Osteocyte (in vitro differentiated cells): ENCODE data around the gene TECPR1. TPM values are rescaled to one million over a fixed set of nuclear protein-coding genes. Genes with fewer than 3 reads are reported as not detected.

Source experiments
- DNase-seq: peaks from one replicate; pipeline ENCODE4 v3.0.0; 2021; ENCODE audit warnings: mixed read lengths; ENCODE audit not compliant: unreplicated experiment; ENCODE audit errors: extremely low spot score
- H3K27ac Mint-ChIP-seq: one replicate; pipeline ENCODE4 v1.8.0; 2021; ENCODE audit warnings: mild to moderate bottlenecking, mixed read lengths; ENCODE audit not compliant: unreplicated experiment
- H3K27me3 Mint-ChIP-seq: one replicate; pipeline ENCODE4 v1.8.0; 2021; ENCODE audit warnings: mixed read lengths; ENCODE audit not compliant: unreplicated experiment
- H3K36me3 Mint-ChIP-seq: one replicate; pipeline ENCODE4 v1.8.0; 2021; ENCODE audit warnings: mixed read lengths; ENCODE audit not compliant: unreplicated experiment
- H3K4me1 Mint-ChIP-seq: one replicate; pipeline ENCODE4 v1.8.0; 2021; ENCODE audit warnings: mixed read lengths; ENCODE audit not compliant: unreplicated experiment
- H3K4me3 Mint-ChIP-seq: one replicate; pipeline ENCODE4 v1.8.0; 2021; ENCODE audit warnings: mild to moderate bottlenecking, moderate library complexity, mixed read lengths; ENCODE audit not compliant: unreplicated experiment
- H3K9me3 Mint-ChIP-seq: one replicate; pipeline ENCODE4 v1.8.0; 2021; ENCODE audit warnings: mixed read lengths; ENCODE audit not compliant: unreplicated experiment
- total RNA-seq: library from RNA; stranded (reverse); gene quantifications from 2 replicates; pipeline ENCODE4 v1.2.1, GENCODE V29; 2021
- TF ChIP-seq, protein P1 (sequence below): fragments of 200-600 bp; sonication (generic); IDR thresholded peaks from 2 replicates; pipeline ENCODE4 v1.5.0; 2021; ENCODE audit warnings: antibody characterized with exemption, mild to moderate bottlenecking, moderate library complexity

Gene TECPR1
- total RNA-seq, 1 donor from 2014 or later = 33.6 TPM

DNA sequence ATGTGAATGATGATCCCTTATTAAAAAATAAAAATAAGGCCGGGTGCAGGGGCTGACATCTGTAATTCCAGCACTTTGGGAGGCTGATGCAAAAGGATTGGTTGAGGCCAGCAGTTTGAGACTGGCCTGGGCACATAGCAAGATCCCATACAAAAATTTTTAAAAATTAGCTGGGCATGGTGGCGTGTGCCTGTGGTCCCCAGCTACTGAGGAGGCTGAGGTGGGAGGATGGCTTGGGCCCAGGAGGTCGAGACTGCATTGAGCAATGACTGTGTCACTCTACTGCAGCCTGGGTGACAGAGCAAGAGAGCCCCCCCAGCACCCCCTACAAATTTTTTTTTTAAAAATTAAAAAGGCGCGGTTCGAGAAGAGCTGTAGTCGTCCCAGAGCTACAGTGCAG is 28.3 kb upstream of the TECPR1 start:
- DNase-seq = no peak
- Mint-ChIP-seq H3K36me3 (peaks cover 13% of the 10 kb centered on the region), H3K4me3 (peak overlapping the region; percentile 80), H3K4me1 (peaks cover 35% of the 10 kb centered on the region), H3K9me3 (no peaks in the 10 kb centered on the region), H3K27me3 (no peaks in the 10 kb centered on the region), H3K27ac (no peak overlapping the region)
- TF ChIP-seq, protein P1, sequence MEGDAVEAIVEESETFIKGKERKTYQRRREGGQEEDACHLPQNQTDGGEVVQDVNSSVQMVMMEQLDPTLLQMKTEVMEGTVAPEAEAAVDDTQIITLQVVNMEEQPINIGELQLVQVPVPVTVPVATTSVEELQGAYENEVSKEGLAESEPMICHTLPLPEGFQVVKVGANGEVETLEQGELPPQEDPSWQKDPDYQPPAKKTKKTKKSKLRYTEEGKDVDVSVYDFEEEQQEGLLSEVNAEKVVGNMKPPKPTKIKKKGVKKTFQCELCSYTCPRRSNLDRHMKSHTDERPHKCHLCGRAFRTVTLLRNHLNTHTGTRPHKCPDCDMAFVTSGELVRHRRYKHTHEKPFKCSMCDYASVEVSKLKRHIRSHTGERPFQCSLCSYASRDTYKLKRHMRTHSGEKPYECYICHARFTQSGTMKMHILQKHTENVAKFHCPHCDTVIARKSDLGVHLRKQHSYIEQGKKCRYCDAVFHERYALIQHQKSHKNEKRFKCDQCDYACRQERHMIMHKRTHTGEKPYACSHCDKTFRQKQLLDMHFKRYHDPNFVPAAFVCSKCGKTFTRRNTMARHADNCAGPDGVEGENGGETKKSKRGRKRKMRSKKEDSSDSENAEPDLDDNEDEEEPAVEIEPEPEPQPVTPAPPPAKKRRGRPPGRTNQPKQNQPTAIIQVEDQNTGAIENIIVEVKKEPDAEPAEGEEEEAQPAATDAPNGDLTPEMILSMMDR = no peak

DNA sequence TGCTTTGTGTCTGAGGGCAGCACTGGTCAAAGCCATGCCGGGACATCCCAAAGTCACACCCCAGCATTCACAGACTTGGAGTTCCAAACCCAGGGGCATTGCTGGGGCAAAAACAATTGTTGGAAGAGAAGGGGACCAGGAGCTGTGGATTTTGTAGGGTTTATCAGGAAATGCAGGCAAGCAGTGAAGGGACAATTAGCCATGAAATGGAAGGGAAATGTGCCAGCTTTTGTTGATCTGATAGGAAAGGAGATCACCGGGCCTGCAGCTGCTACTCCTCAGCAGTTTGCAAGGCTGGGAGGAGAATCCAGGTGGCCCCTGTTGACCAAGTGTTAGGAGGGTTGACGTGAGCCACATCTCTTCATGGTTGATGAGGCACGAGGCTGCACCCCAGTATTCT is 26.9 kb upstream of the TECPR1 start:
- TF ChIP-seq, protein P1 = no peak
- H3K9me3 Mint-ChIP-seq = no peaks in the 10 kb centered on the region
- H3K36me3 Mint-ChIP-seq = peaks cover 9% of the 10 kb centered on the region
- DNase-seq = no peak
- H3K4me1 Mint-ChIP-seq = peaks cover 22% of the 10 kb centered on the region
- H3K4me3 Mint-ChIP-seq = no peak overlapping the region
- no peaks in the 10 kb centered on the region for H3K27me3 Mint-ChIP-seq
- H3K27ac Mint-ChIP-seq = no peak overlapping the region

DNA sequence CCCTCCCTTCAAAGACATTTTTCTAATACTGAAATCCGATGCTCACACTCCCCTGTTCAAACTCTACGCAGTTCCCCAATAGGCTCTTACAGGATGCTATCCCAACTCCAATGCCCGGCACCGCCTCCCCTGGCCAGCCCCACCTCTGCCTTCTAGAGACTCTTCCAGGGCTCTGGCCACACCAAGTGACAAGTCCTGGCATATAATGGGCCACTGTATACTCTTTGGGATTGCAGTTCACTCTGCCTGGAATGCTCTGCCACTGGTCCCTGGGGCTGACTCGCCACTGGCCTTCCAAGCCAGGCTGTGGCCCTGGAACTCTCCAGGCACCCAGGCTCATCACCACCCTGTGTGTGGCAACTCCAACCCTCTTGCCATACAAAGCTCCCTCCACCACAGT is 26.4 kb upstream of the TECPR1 start:
- H3K27me3 Mint-ChIP-seq = no peaks in the 10 kb centered on the region
- no peak for DNase-seq
- H3K27ac Mint-ChIP-seq = no peak overlapping the region
- no peak overlapping the region for H3K4me3 Mint-ChIP-seq
- H3K36me3 Mint-ChIP-seq = peaks cover 9% of the 10 kb centered on the region
- peaks cover 17% of the 10 kb centered on the region for H3K4me1 Mint-ChIP-seq
- no peaks in the 10 kb centered on the region for H3K9me3 Mint-ChIP-seq
- TF ChIP-seq, protein P1 = no peak

DNA sequence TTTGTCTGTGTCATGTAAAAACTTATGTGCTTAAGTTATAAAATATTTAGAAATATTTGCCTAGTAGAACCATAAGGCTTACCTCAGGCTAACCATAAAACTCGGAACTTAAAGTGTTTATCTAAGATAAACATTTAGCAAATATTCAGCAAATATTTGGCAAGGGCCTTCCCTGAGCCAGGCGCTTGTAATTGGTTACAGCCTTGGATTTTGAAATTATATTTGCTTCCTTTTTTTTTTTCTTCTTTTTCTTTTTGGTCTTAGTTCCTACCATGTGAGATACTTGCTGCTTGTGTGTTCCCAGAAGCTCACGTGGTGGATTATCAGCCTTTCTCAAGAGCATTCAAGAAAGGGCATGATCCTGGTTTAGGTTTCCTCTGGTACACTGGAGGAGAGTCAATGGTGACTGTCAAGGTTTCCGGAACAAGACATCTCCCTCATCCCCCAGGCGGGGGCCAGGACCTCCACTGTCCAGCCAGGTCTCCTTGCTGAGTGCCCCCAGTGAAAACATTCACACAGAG is 24.3 kb upstream of the TECPR1 start:
- TF ChIP-seq, protein P1 = no peak
- Mint-ChIP-seq H3K4me1 (peaks cover 8% of the 10 kb centered on the region), H3K36me3 (no peaks in the 10 kb centered on the region), H3K4me3 (no peak overlapping the region), H3K9me3 (no peaks in the 10 kb centered on the region), H3K27ac (no peak overlapping the region), H3K27me3 (no peaks in the 10 kb centered on the region)
- DNase-seq = no peak

DNA sequence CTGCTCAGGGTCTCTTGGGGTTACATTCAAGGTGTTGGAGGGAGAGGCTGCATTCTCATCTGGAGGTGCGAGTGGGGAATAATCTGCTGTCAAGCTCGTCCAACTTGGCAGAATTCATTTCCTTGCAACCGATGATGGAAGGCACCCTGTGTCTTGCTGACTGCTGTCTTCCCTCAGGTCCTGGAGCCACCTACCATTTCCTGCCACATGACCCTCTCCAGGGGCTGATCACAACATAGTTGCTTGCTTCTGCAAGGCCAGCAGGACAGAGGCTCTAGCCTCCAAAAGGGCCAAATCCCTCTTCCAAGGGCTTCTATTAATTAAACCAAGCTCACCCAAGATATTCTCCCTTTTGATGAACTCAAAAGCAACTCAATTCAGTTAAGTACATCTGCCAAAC is 15.3 kb upstream of the TECPR1 start:
- TF ChIP-seq, protein P1 = no peak
- H3K27ac Mint-ChIP-seq = no peak overlapping the region
- H3K27me3 Mint-ChIP-seq = no peaks in the 10 kb centered on the region
- no peak for DNase-seq
- no peak overlapping the region for H3K4me3 Mint-ChIP-seq
- no peaks in the 10 kb centered on the region for H3K9me3 Mint-ChIP-seq
- no peaks in the 10 kb centered on the region for H3K36me3 Mint-ChIP-seq
- H3K4me1 Mint-ChIP-seq = peaks cover 9% of the 10 kb centered on the region
